ENCODE data around the gene C19orf33.

C19orf33 gene

GRCh38 chr19:38280030-38280921 is 23.8 kb upstream of the C19orf33 start:
- no peak for DNase-seq (ENCODE audit: low read depth in 2 of 2)

- no peak for DNase-seq (ENCODE audit: low read depth in 2 of 2)
Observed at GRCh38 chr19:38281811-38282566, 22.1 kb upstream of the C19orf33 start.

GRCh38 chr19:38283271-38283670 is 20.8 kb upstream of the C19orf33 start:
- no peak for DNase-seq (ENCODE audit: low read depth in 2 of 2)

- no peak for DNase-seq (ENCODE audit: low read depth in 2 of 2)
Observed at GRCh38 chr19:38284422-38284821, 19.6 kb upstream of the C19orf33 start.

- no peak for DNase-seq (ENCODE audit: low read depth in 2 of 2)
Observed at GRCh38 chr19:38285567-38285966, 18.5 kb upstream of the C19orf33 start.

- DNase-seq (ENCODE audit: low read depth in 2 of 2), result no peak
Observed at GRCh38 chr19:38287604-38288003, 16.4 kb upstream of the C19orf33 start.

GRCh38 chr19:38288123-38288855 is 15.8 kb upstream of the C19orf33 start:
- DNase-seq (ENCODE audit: low read depth in 2 of 2), result no peak

- no peak for DNase-seq (ENCODE audit: low read depth in 2 of 2)
Observed at GRCh38 chr19:38289955-38290354, 14.1 kb upstream of the C19orf33 start.

- DNase-seq (ENCODE audit: low read depth in 2 of 2), result no peak
Observed at GRCh38 chr19:38290631-38291147, 13.4 kb upstream of the C19orf33 start.

GRCh38 chr19:38291855-38292254 is 12.2 kb upstream of the C19orf33 start:
- no peak for DNase-seq (ENCODE audit: low read depth in 2 of 2)

- no peak for DNase-seq (ENCODE audit: low read depth in 2 of 2)
Observed at GRCh38 chr19:38293281-38293680, 10.8 kb upstream of the C19orf33 start.

- DNase-seq (ENCODE audit: low read depth in 2 of 2), result no peak
Observed at GRCh38 chr19:38294090-38294489, 10.0 kb upstream of the C19orf33 start.

- DNase-seq (ENCODE audit: low read depth in 2 of 2), result no peak
Observed at GRCh38 chr19:38298821-38299680, 5.0 kb upstream of the C19orf33 start.

GRCh38 chr19:38304352-38304865 is 358 bp downstream of the C19orf33 start:
- DNase-seq (ENCODE audit: low read depth in 2 of 2), result no peak

GRCh38 chr19:38304866-38305429 is 897 bp downstream of the C19orf33 start:
- DNase-seq (ENCODE audit: low read depth in 2 of 2), result no peak

GRCh38 chr19:38306236-38306635 is 2.2 kb downstream of the C19orf33 start:
- DNase-seq (ENCODE audit: low read depth in 2 of 2), result no peak

- DNase-seq (ENCODE audit: low read depth in 2 of 2), result no peak
Observed at GRCh38 chr19:38307076-38307475, 3.0 kb downstream of the C19orf33 start.

- no peak for DNase-seq (ENCODE audit: low read depth in 2 of 2)
Observed at GRCh38 chr19:38307597-38307996, 3.5 kb downstream of the C19orf33 start.

GRCh38 chr19:38308006-38308766 is 4.1 kb downstream of the C19orf33 start:
- no peak for DNase-seq (ENCODE audit: low read depth in 2 of 2)
